SK-N-SH (cell line): ENCODE measurements around the gene JAG2.

Source experiments
- CHD2 ChIP-seq: fragments of 150-350 bp; IDR thresholded peaks from 2 replicates; pipeline ENCODE4 v1.6.1; 2018; ENCODE audit warnings: low read length; ENCODE audit not compliant: partially characterized antibody
- EP300 ChIP-seq, 2 experiments: IDR thresholded peaks; 2 replicates each; pipeline versions ENCODE4 v1.4.0 to v1.6.1; 2012; ENCODE audit warnings: borderline replicate concordance in 1 of 2, low read depth in 1 of 2, low read length in 1 of 2
- FOSL2 ChIP-seq: IDR thresholded peaks from 2 replicates; pipeline ENCODE4 v1.4.0; 2012; ENCODE audit warnings: low read depth, mild to moderate bottlenecking, moderate library complexity, borderline replicate concordance
- GABPA ChIP-seq: IDR thresholded peaks from 2 replicates; pipeline ENCODE4 v1.4.0; 2012; ENCODE audit warnings: low read depth, mild to moderate bottlenecking
- MXI1 ChIP-seq: IDR thresholded peaks from 2 replicates; pipeline ENCODE4 v1.6.1; 2012; ENCODE audit warnings: mild to moderate bottlenecking, low read depth, low read length, improper control_type of control experiment
- POLR2AphosphoS5 ChIP-seq: IDR thresholded peaks from 2 replicates; pipeline ENCODE4 v1.6.1; 2012; ENCODE audit warnings: low read depth, low read length
- RAD21 ChIP-seq: IDR thresholded peaks from 2 replicates; pipeline ENCODE4 v1.6.1; 2012; ENCODE audit warnings: mild to moderate bottlenecking, low read length
- REST ChIP-seq: IDR thresholded peaks from 2 replicates; pipeline ENCODE4 v1.6.1; 2012; ENCODE audit warnings: mild to moderate bottlenecking, low read depth, low read length, moderate library complexity
- RFX5 ChIP-seq: IDR thresholded peaks from 2 replicates; pipeline ENCODE4 v1.6.1; 2012; ENCODE audit warnings: mild to moderate bottlenecking, improper control_type of control experiment, low read length
- RXRA ChIP-seq: IDR thresholded peaks from 2 replicates; pipeline ENCODE4 v1.4.0; 2012; ENCODE audit warnings: low read depth, mild to moderate bottlenecking, borderline replicate concordance
- TAF1 ChIP-seq: IDR thresholded peaks from 2 replicates; pipeline ENCODE4 v1.6.1; 2012; ENCODE audit warnings: low read depth, mild to moderate bottlenecking, low read length, moderate library complexity, borderline replicate concordance
- TF ChIP-seq, protein P1 (sequence below): fragments of 200-600 bp; sonication (generic); IDR thresholded peaks from 2 replicates; pipeline ENCODE4 v1.6.1; 2017; ENCODE audit warnings: antibody characterized with exemption, mild to moderate bottlenecking, moderate library complexity

GRCh38 chr14:105118646-105119407 is 49.7 kb downstream of the JAG2 start:
- TF ChIP-seq, protein P1, sequence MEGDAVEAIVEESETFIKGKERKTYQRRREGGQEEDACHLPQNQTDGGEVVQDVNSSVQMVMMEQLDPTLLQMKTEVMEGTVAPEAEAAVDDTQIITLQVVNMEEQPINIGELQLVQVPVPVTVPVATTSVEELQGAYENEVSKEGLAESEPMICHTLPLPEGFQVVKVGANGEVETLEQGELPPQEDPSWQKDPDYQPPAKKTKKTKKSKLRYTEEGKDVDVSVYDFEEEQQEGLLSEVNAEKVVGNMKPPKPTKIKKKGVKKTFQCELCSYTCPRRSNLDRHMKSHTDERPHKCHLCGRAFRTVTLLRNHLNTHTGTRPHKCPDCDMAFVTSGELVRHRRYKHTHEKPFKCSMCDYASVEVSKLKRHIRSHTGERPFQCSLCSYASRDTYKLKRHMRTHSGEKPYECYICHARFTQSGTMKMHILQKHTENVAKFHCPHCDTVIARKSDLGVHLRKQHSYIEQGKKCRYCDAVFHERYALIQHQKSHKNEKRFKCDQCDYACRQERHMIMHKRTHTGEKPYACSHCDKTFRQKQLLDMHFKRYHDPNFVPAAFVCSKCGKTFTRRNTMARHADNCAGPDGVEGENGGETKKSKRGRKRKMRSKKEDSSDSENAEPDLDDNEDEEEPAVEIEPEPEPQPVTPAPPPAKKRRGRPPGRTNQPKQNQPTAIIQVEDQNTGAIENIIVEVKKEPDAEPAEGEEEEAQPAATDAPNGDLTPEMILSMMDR, result no peak
- no peak for TF ChIP-seq GABPA
- TF ChIP-seq MXI1, result no peak
- no peak for TF ChIP-seq EP300 (IDR thresholded peaks at IDR 0.05; ENCODE audit: borderline replicate concordance in 1 of 2, low read depth in 1 of 2, low read length in 1 of 2)
- TF ChIP-seq CHD2, result no peak
- no peak for TF ChIP-seq POLR2AphosphoS5
- TF ChIP-seq FOSL2, result no peak
- no peak for TF ChIP-seq TAF1
- TF ChIP-seq RFX5, result no peak
- no peak for TF ChIP-seq REST
- no peak for TF ChIP-seq RAD21
- TF ChIP-seq RXRA, result no peak
